Measurements from ENCODE around the gene MEPCE. TPM values are rescaled to one million over a fixed set of nuclear protein-coding genes. Genes with fewer than 3 reads are reported as not detected.

The MEPCE gene
- total RNA-seq, 1 donor from 2014 or later: 41.1 TPM

GRCh38 chr7:100482728-100483089, 53.1 kb downstream of the MEPCE start:
- no peak for DNase-seq (ENCODE audit: extremely low read depth, low read depth, low spot score)

DNA sequence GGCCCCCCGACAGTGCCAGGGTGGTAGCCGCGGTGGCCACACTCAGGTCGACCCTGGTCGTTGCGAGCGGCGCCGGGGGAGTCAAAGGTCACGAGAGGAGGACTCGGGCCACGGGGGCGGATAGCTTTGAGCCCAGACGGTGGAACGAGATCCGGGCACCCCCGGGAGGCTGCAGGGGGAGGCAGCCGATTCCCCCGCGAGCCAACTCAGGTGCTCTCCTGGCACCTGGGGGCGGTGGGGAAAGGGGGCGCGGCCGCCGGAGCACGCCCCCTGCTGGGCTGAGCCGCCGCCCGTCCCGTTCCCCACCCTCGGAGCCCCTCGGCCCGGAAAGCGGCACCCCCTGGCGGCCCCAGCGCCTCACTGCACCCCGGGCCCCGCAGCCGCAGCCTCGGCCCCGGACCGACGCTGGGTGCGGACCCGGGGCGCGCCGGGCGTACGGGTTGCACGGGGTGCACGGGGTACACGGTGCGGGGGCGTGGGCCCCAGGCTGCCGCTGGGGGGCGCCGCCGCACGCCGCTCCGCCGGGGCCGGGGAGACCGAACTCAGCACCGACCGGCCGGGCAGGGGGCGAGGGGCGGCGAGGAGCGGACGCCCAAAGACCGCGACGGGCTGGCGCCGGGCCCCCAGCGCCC, 53.6 kb downstream of the MEPCE start:
- no peak for DNase-seq (ENCODE audit: extremely low read depth, low read depth, low spot score)

Other genes with a start within 250 kb of the MEPCE start
- gene PVRIG, start 209.9 kb upstream of the MEPCE start, total RNA-seq: 0.12 TPM in 1 of 2 replicates, not detected in the other
- gene SPDYE3, start 122.1 kb upstream of the MEPCE start, total RNA-seq: not detected in 2 replicates
- 12.0 and 36.8 TPM in 2 replicates for gene PILRB, start 71.7 kb upstream of the MEPCE start, total RNA-seq
- 2.5 TPM in 1 of 2 replicates, not detected in the other for gene PILRA, start 56.3 kb upstream of the MEPCE start, total RNA-seq
- 0.78 and 4.5 TPM in 2 replicates for gene ZCWPW1, start 1.1 kb upstream of the MEPCE start, total RNA-seq
- gene PPP1R35, start 6.7 kb downstream of the MEPCE start, total RNA-seq: 31.7 and 42.9 TPM in 2 replicates
- 1.0 TPM in 1 of 2 replicates, not detected in the other for gene SPACDR, start 34.4 kb downstream of the MEPCE start, total RNA-seq
- 66.1 and 75.2 TPM in 2 replicates for gene TSC22D4, start 49.4 kb downstream of the MEPCE start, total RNA-seq
- gene NYAP1, start 54.1 kb downstream of the MEPCE start, total RNA-seq: 2.5 and 3.6 TPM in 2 replicates
- 29.2 and 37.3 TPM in 2 replicates for gene AGFG2, start 109.4 kb downstream of the MEPCE start, total RNA-seq
- gene SAP25, start 144.1 kb downstream of the MEPCE start, total RNA-seq: 0.29 and 1.8 TPM in 2 replicates
- 42.4 and 93.0 TPM in 2 replicates for gene LRCH4, start 156.3 kb downstream of the MEPCE start, total RNA-seq
- gene FBXO24, start 156.5 kb downstream of the MEPCE start, total RNA-seq: not detected in 2 replicates
- 2.9 and 5.7 TPM in 2 replicates for gene PCOLCE, start 172.5 kb downstream of the MEPCE start, total RNA-seq
- 21.2 and 28.9 TPM in 2 replicates for gene MOSPD3, start 182.7 kb downstream of the MEPCE start, total RNA-seq
- 0.29 TPM in 1 of 2 replicates, not detected in the other for gene TFR2, start 211.7 kb downstream of the MEPCE start, total RNA-seq
- gene ACTL6B, start 226.6 kb downstream of the MEPCE start, total RNA-seq: not detected in 2 replicates
- 315 and 318 TPM in 2 replicates for gene GNB2, start 243.9 kb downstream of the MEPCE start, total RNA-seq

All from glomerular endothelial cell (primary cell).